HG02623 (cell line): Measurements from ENCODE around the gene ADPRHL1.

Experiments
- ATAC-seq: cut with Tn5 transposase; IDR thresholded peaks from one replicate; pipeline ENCODE4 v1.9.1; 2021; ENCODE audit warnings: moderate library complexity; ENCODE audit not compliant: unreplicated experiment

Gene ADPRHL1

GRCh38 chr13:113433391-113433916 is 19.8 kb downstream of the ADPRHL1 start:
- no peak for ATAC-seq

GRCh38 chr13:113432506-113433270 is 20.6 kb downstream of the ADPRHL1 start:
- no peak for ATAC-seq

GRCh38 chr13:113431171-113431570 is 22.1 kb downstream of the ADPRHL1 start:
- no peak for ATAC-seq

- no peak for ATAC-seq
Observed at GRCh38 chr13:113430378-113431110, 22.7 kb downstream of the ADPRHL1 start.

GRCh38 chr13:113429608-113429985 is 23.7 kb downstream of the ADPRHL1 start:
- no peak for ATAC-seq

GRCh38 chr13:113428871-113429607 is 24.2 kb downstream of the ADPRHL1 start:
- no peak for ATAC-seq

GRCh38 chr13:113428469-113428865 is 24.8 kb downstream of the ADPRHL1 start:
- no peak for ATAC-seq

GRCh38 chr13:113427562-113428468 is 25.5 kb downstream of the ADPRHL1 start:
- ATAC-seq: no peak

GRCh38 chr13:113426591-113426986 is 26.7 kb downstream of the ADPRHL1 start:
- ATAC-seq: no peak

GRCh38 chr13:113425941-113426590 is 27.2 kb downstream of the ADPRHL1 start:
- no peak for ATAC-seq

GRCh38 chr13:113423520-113424163 is 29.6 kb downstream of the ADPRHL1 start:
- ATAC-seq: no peak

GRCh38 chr13:113422807-113423519 is 30.3 kb downstream of the ADPRHL1 start:
- ATAC-seq: no peak

- no peak for ATAC-seq
Observed at GRCh38 chr13:113421673-113422270, 31.5 kb downstream of the ADPRHL1 start.

- ATAC-seq: no peak
Observed at GRCh38 chr13:113420833-113421600, 32.3 kb downstream of the ADPRHL1 start.

- ATAC-seq: no peak
Observed at GRCh38 chr13:113420232-113420631, 33.1 kb downstream of the ADPRHL1 start.

GRCh38 chr13:113419531-113420193 is 33.6 kb downstream of the ADPRHL1 start:
- no peak for ATAC-seq

- ATAC-seq: no peak
Observed at GRCh38 chr13:113418722-113419049, 34.6 kb downstream of the ADPRHL1 start.
